Gastroesophageal sphincter (tissue), 4 donors: ENCODE results near the gene FLCN. TPM values are rescaled to one million over a fixed set of nuclear protein-coding genes. Genes with fewer than 3 reads are reported as not detected.

ENCODE experiments used
- ATAC-seq: fragments of 150-250 bp; one replicate; pipeline ENCODE4 v1.9.1; 2016; ENCODE audit warnings: mild to moderate bottlenecking, moderate library complexity
- H3K27ac ChIP-seq, 4 donors: fragments of 200-600 bp; sonication (generic) in 3 of 4; 1 replicate in 3 of 4; 2 replicates in 1 of 4; pipeline ENCODE4 v1.5.1; 2016 to 2019
- H3K27me3 ChIP-seq: fragments of 200-600 bp; sonication (generic); one replicate; pipeline ENCODE4 v1.5.1; 2019
- H3K36me3 ChIP-seq, 2 donors: fragments of 200-600 bp; sonication (generic); one replicate each; pipeline ENCODE4 v1.5.1; 2019; ENCODE audit warnings: control low read depth in 1 of 2
- H3K4me1 ChIP-seq, 3 donors: fragments of 200-600 bp; sonication (generic); 1 replicate in 2 of 3; 2 replicates in 1 of 3; pipeline ENCODE4 v1.5.1; 2016 to 2019; ENCODE audit warnings: control low read depth in 2 of 3
- H3K4me3 ChIP-seq, 2 donors: fragments of 200-600 bp; sonication (generic); one replicate each; pipeline ENCODE4 v1.5.1; 2019; ENCODE audit warnings: mild to moderate bottlenecking in 1 of 2, moderate library complexity in 1 of 2
- H3K9me3 ChIP-seq, 3 donors: fragments of 200-600 bp; sonication (generic); one replicate each; pipeline ENCODE4 v1.5.1; 2017 to 2019; ENCODE audit warnings: control low read depth in 2 of 3
- CTCF ChIP-seq, 4 experiments: fragments of 200-600 bp in 2 of 4; fragments of 450-650 bp in 2 of 4; sonication (generic) in 1 of 4; IDR thresholded peaks; one replicate each; pipeline ENCODE4 v1.5.1; 2017 to 2019; ENCODE audit warnings: antibody characterized with exemption in 4 of 4, mild to moderate bottlenecking in 2 of 4, moderate library complexity in 2 of 4
- EP300 ChIP-seq: sonication (generic); formaldehyde crosslinking; IDR thresholded peaks from one replicate; pipeline ENCODE4 v1.6.1; 2017; ENCODE audit warnings: antibody characterized with exemption, mild to moderate bottlenecking
- POLR2A ChIP-seq, 2 donors: fragments of 450-650 bp; IDR thresholded peaks; one replicate each; pipeline ENCODE4 v1.6.1; 2017; ENCODE audit warnings: antibody characterized with exemption in 2 of 2, mild to moderate bottlenecking in 2 of 2, moderate library complexity in 1 of 2
- POLR2AphosphoS5 ChIP-seq: sonication (generic); formaldehyde crosslinking; IDR thresholded peaks from one replicate; pipeline ENCODE4 v1.6.1; 2017; ENCODE audit warnings: antibody characterized with exemption
- WGBS, 2 donors: methylation state at CpG; one replicate each; pipeline ENCODE4 v1.1.5; 2018; ENCODE audit warnings: low coverage in 1 of 2; 5-methylcytosine and 5-hydroxymethylcytosine counted together
- total RNA-seq, 4 donors: library from RNA; depleted of rRNA; stranded (reverse); fragments of >200 nt; gene quantifications; one replicate each; pipeline ENCODE4 v1.1.0, GENCODE V29; 2016

The FLCN gene
- total RNA-seq, 4 donors from 2014 or later, result 24.8 to 91.5 (median 46.6) TPM

GRCh38 chr17:17229416-17230384 is 7.3 kb downstream of the FLCN start:
- peak; percentile 35 for ATAC-seq
- Histone ChIP-seq H3K9me3 (no peaks in the 10 kb centered on the region), H3K27me3 (no peaks in the 10 kb centered on the region), H3K4me1 (peaks cover 0 to 28% (median 0%) of the 10 kb centered on the region in 3 donors), H3K27ac (no peak overlapping the region), H3K36me3 (peaks cover 0 to 84% of the 10 kb centered on the region in 2 donors), H3K4me3 (no peak overlapping the region)
- TF ChIP-seq POLR2A (IDR thresholded peaks at IDR 0.05), result no peak
- no peak for TF ChIP-seq POLR2AphosphoS5
- TF ChIP-seq EP300, result no peak
- TF ChIP-seq CTCF (IDR thresholded peaks at IDR 0.05), result no peak
- WGBS, 2 donors, result 83 to 85% methylated on average over 18 of the region's 26 CpGs

GRCh38 chr17:17228521-17229279 is 8.3 kb downstream of the FLCN start:
- Histone ChIP-seq H3K4me3 (no peak overlapping the region), H3K9me3 (no peaks in the 10 kb centered on the region), H3K36me3 (peaks cover 0 to 94% of the 10 kb centered on the region in 2 donors), H3K4me1 (peaks cover 0 to 18% (median 0%) of the 10 kb centered on the region in 3 donors), H3K27ac (no peak overlapping the region), H3K27me3 (no peaks in the 10 kb centered on the region)
- TF ChIP-seq CTCF (IDR thresholded peaks at IDR 0.05) (no peak), POLR2AphosphoS5 (no peak), POLR2A (IDR thresholded peaks at IDR 0.05) (no peak), EP300 (no peak)
- no peak for ATAC-seq
- WGBS, 2 donors, result 80 to 86% methylated on average over 1 to 5 of the region's 17 CpGs

GRCh38 chr17:17227608-17228520 is 9.1 kb downstream of the FLCN start:
- H3K4me3 ChIP-seq, result no peak overlapping the region
- no peak for ATAC-seq
- peaks cover 0 to 14% (median 0%) of the 10 kb centered on the region in 3 donors for H3K4me1 ChIP-seq
- H3K36me3 ChIP-seq, result peaks cover 0 to 100% of the 10 kb centered on the region in 2 donors
- WGBS, 2 donors, result 86 to 93% methylated on average over 3 to 10 of the region's 25 CpGs
- TF ChIP-seq POLR2AphosphoS5 (no peak), EP300 (no peak), POLR2A (IDR thresholded peaks at IDR 0.05) (no peak), CTCF (IDR thresholded peaks at IDR 0.05) (no peak)
- H3K27ac ChIP-seq, result no peak overlapping the region
- no peaks in the 10 kb centered on the region for H3K27me3 ChIP-seq
- H3K9me3 ChIP-seq, result no peaks in the 10 kb centered on the region

- no peak for TF ChIP-seq POLR2AphosphoS5
- no peak for TF ChIP-seq CTCF (IDR thresholded peaks at IDR 0.05)
- TF ChIP-seq POLR2A (IDR thresholded peaks at IDR 0.05), result no peak
- no peak for TF ChIP-seq EP300
- H3K4me1 ChIP-seq, result peaks cover 0 to 2% (median 0%) of the 10 kb centered on the region in 3 donors
- no peaks in the 10 kb centered on the region for H3K9me3 ChIP-seq
- no peaks in the 10 kb centered on the region for H3K27me3 ChIP-seq
- H3K27ac ChIP-seq, result no peak overlapping the region
- peaks cover 0 to 100% of the 10 kb centered on the region in 2 donors for H3K36me3 ChIP-seq
- ATAC-seq, result no peak
- H3K4me3 ChIP-seq, result no peak overlapping the region
- WGBS, 2 donors, result 88 to 96% methylated on average over 2 to 3 of the region's 16 CpGs
These were observed 10.3 kb downstream of the FLCN start for GRCh38 chr17:17226451-17227265.
